ENCODE data around the gene VWA3A. TPM values are rescaled to one million over a fixed set of nuclear protein-coding genes. Genes with fewer than 3 reads are reported as not detected.

VWA3A gene
- total and polyA plus RNA-seq, 2 of the 8 experiments (the other 6 are each of a cell fraction or from before 2014, with no cell fraction given), result 0.05 TPM; not detected in 1

DNA sequence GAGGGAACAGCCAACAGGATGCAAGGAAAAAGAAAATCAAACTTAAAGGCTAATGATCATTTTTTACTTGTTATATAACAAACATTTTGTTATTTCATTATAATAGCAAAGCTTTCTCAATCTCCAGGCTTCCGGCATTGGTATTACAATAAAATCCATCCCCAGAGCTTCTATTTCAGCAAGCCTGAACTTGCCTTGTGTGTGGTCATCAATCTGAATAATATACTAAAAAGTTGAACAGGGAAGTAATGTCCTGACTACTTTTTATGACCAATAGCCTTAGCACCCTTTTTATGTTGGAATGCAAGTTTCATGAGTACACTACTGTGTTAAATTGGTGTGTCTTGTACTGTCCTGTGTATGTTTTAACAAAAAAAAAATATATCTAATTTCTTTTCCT, 27.1 kb upstream of the VWA3A start:
- H3K79me2 ChIP-seq (ENCODE audit: control insufficient read depth in 1 of 2, insufficient read depth in 2 of 2, low read length in 2 of 2), result no peaks in the 10 kb centered on the region
- peaks cover 0 to 2% (median 0%) of the 10 kb centered on the region in 4 experiments; a peak in 1 of 8 replicates for H3K36me3 ChIP-seq (ENCODE audit: control insufficient read depth in 2 of 4, insufficient read depth in 4 of 4, low read length in 3 of 4)
- no peak overlapping the region for H4K91ac ChIP-seq (replicated peaks; ENCODE audit: insufficient read length, low read length)
- H3K9ac ChIP-seq (replicated peaks in 1 of 4; ENCODE audit: extremely low read depth in 1 of 4, low read depth in 3 of 4, low read length in 3 of 4), result no peak overlapping the region
- POLR2A ChIA-PET (ENCODE audit: partially characterized antibody), result no interaction called here
- H2AFZ ChIP-seq (ENCODE audit: low read length), result no peak overlapping the region
- H2BK5ac ChIP-seq (ENCODE audit: low read depth, low read length), result no peak overlapping the region
- H3K23ac ChIP-seq (ENCODE audit: insufficient read length), result no peak overlapping the region
- TF ChIP-seq CHD2 (IDR thresholded peaks at IDR 0.05; ENCODE audit: low read length) (no peak), HDAC6 (IDR thresholded peaks at IDR 0.05; ENCODE audit: low read depth, low read length) (no peak)
- DNase-seq (ENCODE audit: low read depth in 1 of 2, low spot score in 2 of 2), result no peak
- H3K27ac ChIP-seq (ENCODE audit: low read depth, low read length), result no peak overlapping the region; the same call in 1 of the 2 replicates
- no peak overlapping the region for H2AK5ac ChIP-seq (ENCODE audit: low read depth, low read length)
- no peaks in the 10 kb centered on the region for H3K79me1 ChIP-seq (ENCODE audit: low read depth, low read length)
- CTCF ChIA-PET (ENCODE audit: partially characterized antibody), result interaction anchor here (0.7 to 5.2 kb wide), 5 partner anchors 10 to 121 kb away, joined by 3 to 51 read pairs (median 4); no protein-coding TSS in a partner anchor
- no peak overlapping the region for H2BK120ac ChIP-seq (replicated peaks; ENCODE audit: low read depth, low read length)
- H3K4me3 ChIP-seq (ENCODE audit: extremely low read depth in 1 of 4, insufficient read depth in 2 of 4, low read depth in 3 of 4, low read length in 4 of 4), result no peak overlapping the region
- H4K5ac ChIP-seq (ENCODE audit: insufficient read length, low read depth, low read length), result no peak overlapping the region
- H2BK15ac ChIP-seq (ENCODE audit: low read length), result no peak overlapping the region
- no peak overlapping the region for H3K4me2 ChIP-seq (ENCODE audit: insufficient read depth in 1 of 2, low read depth in 2 of 2, low read length in 2 of 2)
- no peak overlapping the region for H3K56ac ChIP-seq (replicated peaks; ENCODE audit: insufficient read length, low read depth, low read length)
- no peak overlapping the region for H2BK20ac ChIP-seq (ENCODE audit: low read length)
- no peak overlapping the region for H3K4ac ChIP-seq (replicated peaks; ENCODE audit: insufficient read length, low read depth, low read length)
- 93% methylated on average over 1 of the region's 1 CpG; no CpG with 5 or more reads in 1 of the 2 experiments for WGBS, 2 experiments (ENCODE audit: extremely low coverage in 1 of 2, insufficient coverage in 1 of 2, insufficient read length in 1 of 2, insufficient replicate concordance in 2 of 2, low coverage in 1 of 2, low lambda C conversion rate in 2 of 2, missing lambda C conversion rate in 1 of 2)
- H3K9me3 ChIP-seq (ENCODE audit: insufficient read depth in 2 of 2, low read depth in 1 of 2, low read length in 1 of 2), result peaks cover 0 to 6% of the 10 kb centered on the region in 2 experiments; a peak in 1 of 4 replicates
- no peak overlapping the region for H4K8ac ChIP-seq (ENCODE audit: extremely low read depth, insufficient read depth, low read length)
- H4K20me1 ChIP-seq (replicated peaks in 1 of 2; ENCODE audit: control insufficient read depth in 1 of 2, insufficient read depth in 2 of 2, low read length in 2 of 2), result no peaks in the 10 kb centered on the region
- peaks cover 0 to 4% (median 0%) of the 10 kb centered on the region in 4 experiments; a peak in 1 of 7 replicates for H3K4me1 ChIP-seq (replicated peaks in 1 of 4; ENCODE audit: control insufficient read depth in 3 of 4, insufficient read depth in 4 of 4, low read length in 3 of 4)
- FAIRE-seq, result no peak
- H3K18ac ChIP-seq (ENCODE audit: extremely low read depth, low read length), result no peak overlapping the region
- H3K23me2 ChIP-seq (ENCODE audit: low read depth, low read length), result no peaks in the 10 kb centered on the region
- no peaks in the 10 kb centered on the region for H3K27me3 ChIP-seq (replicated peaks in 1 of 4; ENCODE audit: control insufficient read depth in 3 of 4, extremely low read depth in 1 of 4, insufficient read depth in 3 of 4, low read length in 3 of 4)
- no peak overlapping the region for H3K14ac ChIP-seq (ENCODE audit: insufficient read length)
- H2BK12ac ChIP-seq (ENCODE audit: low read depth, low read length), result no peak overlapping the region

Data from H1 (cell line).